A673 (cell line): ENCODE results near the gene GABRG3. TPM values are rescaled to one million over a fixed set of nuclear protein-coding genes. Genes with fewer than 3 reads are reported as not detected.

Source experiments
- BruUV-seq: library from RNA; stranded (reverse); fragments of 400-500 nt; replicated peaks from 2 replicates; lab custom pipeline; 2021; lab: Mats Ljungman, UMichigan
- CTCF ChIA-PET: fragments of 300-600 bp; sonication (Branson Sonifier 250); formaldehyde crosslinking; loops from one replicate; lab custom pipeline; 2022; ENCODE audit warnings: antibody characterized with exemption; lab: Charles Lee
- POLR2A ChIA-PET: fragments of 300-600 bp; sonication (Branson Sonifier 250); formaldehyde crosslinking; loops from one replicate; lab custom pipeline; 2022; ENCODE audit warnings: antibody characterized with exemption; ENCODE audit not compliant: low non-redundant PET; lab: Charles Lee
- DNase-seq: peaks from one replicate; pipeline ENCODE4 v3.0.0-alpha.2; 2015; ENCODE audit warnings: low spot score
- H3K27ac ChIP-seq: fragments of 200-600 bp; sonication (generic); 2 replicates; pipeline ENCODE4 v1.5.1; 2016; ENCODE audit warnings: mixed run types, low read depth, mild to moderate bottlenecking, mixed read lengths, antibody characterized with exemption, low read length; ENCODE audit not compliant: poor library complexity, severe bottlenecking
- H3K27me3 ChIP-seq: fragments of 200-600 bp; sonication (generic); replicated peaks from 2 replicates; pipeline ENCODE4 v1.6.1; 2017; ENCODE audit warnings: mixed run types, low read depth, mild to moderate bottlenecking, mixed read lengths, antibody characterized with exemption, low read length; ENCODE audit not compliant: insufficient read depth, poor library complexity
- H3K36me3 ChIP-seq: fragments of 200-600 bp; sonication (generic); 2 replicates; pipeline ENCODE4 v1.6.1; 2016; ENCODE audit warnings: mixed run types, mild to moderate bottlenecking, mixed read lengths, antibody characterized with exemption, low read length; ENCODE audit not compliant: insufficient read depth, poor library complexity, severe bottlenecking
- H3K4me1 ChIP-seq: fragments of 200-600 bp; sonication (generic); 2 replicates; pipeline ENCODE4 v1.6.1; 2017; ENCODE audit warnings: mixed run types, mild to moderate bottlenecking, mixed read lengths, antibody characterized with exemption, low read length; ENCODE audit not compliant: insufficient read depth, poor library complexity, severe bottlenecking
- H3K4me3 ChIP-seq: fragments of 200-600 bp; sonication (generic); 2 replicates; pipeline ENCODE4 v1.5.1; 2016; ENCODE audit warnings: low read depth, mixed run types, mild to moderate bottlenecking, mixed read lengths, low read length; ENCODE audit not compliant: poor library complexity, severe bottlenecking
- H3K9me3 ChIP-seq: fragments of 200-600 bp; sonication (generic); 2 replicates; pipeline ENCODE4 v1.6.1; 2016; ENCODE audit warnings: mixed run types, low read depth, mild to moderate bottlenecking, mixed read lengths, antibody characterized with exemption, low read length; ENCODE audit not compliant: poor library complexity, severe bottlenecking
- CTCF ChIP-seq: fragments of 300-800, 200-600 bp; sonication (generic); conservative IDR thresholded peaks from 2 replicates; pipeline ENCODE4 v1.5.1; 2017; ENCODE audit warnings: low read depth, mild to moderate bottlenecking, antibody characterized with exemption, low read length, moderate library complexity, mixed read lengths
- EZH2 ChIP-seq: fragments of 200-600 bp; sonication (generic); IDR thresholded peaks from 2 replicates; pipeline ENCODE4 v1.6.1; 2017; ENCODE audit warnings: borderline replicate concordance, low read depth, mild to moderate bottlenecking, mixed read lengths, antibody characterized with exemption, low read length; ENCODE audit not compliant: poor library complexity, severe bottlenecking
- intact Hi-C: fragments of 100-400 bp; cut with micrococcal nuclease; formaldehyde crosslinking; loops from one replicate; pipeline ENCODE4 v1.10.0; 2022; ENCODE audit not compliant: unreplicated experiment
- total RNA-seq: library from RNA; stranded (reverse); gene quantifications from 2 replicates; pipeline ENCODE4 v1.2.3, GENCODE V29; 2021

Gene GABRG3
- total RNA-seq, 1 experiment from 2014 or later: not detected

GRCh38 chr15:27175472-27176153 is 204.6 kb downstream of the GABRG3 start:
- TF ChIP-seq CTCF: no peak
- TF ChIP-seq EZH2: no peak
- Histone ChIP-seq H3K36me3 (no peaks in the 10 kb centered on the region), H3K4me3 (no peak overlapping the region), H3K27me3 (no peaks in the 10 kb centered on the region), H3K27ac (no peak overlapping the region), H3K9me3 (peaks cover 68% of the 10 kb centered on the region), H3K4me1 (no peaks in the 10 kb centered on the region)
- ChIA-PET POLR2A (no interaction called here), CTCF (no interaction called here)
- DNase-seq: no peak
- intact Hi-C loops: no loop called here
- BruUV-seq: no TSS peak

- Histone ChIP-seq H3K27ac (no peak overlapping the region), H3K36me3 (no peaks in the 10 kb centered on the region), H3K4me1 (no peaks in the 10 kb centered on the region), H3K4me3 (no peak overlapping the region), H3K27me3 (no peaks in the 10 kb centered on the region), H3K9me3 (peaks cover 69% of the 10 kb centered on the region)
- TF ChIP-seq CTCF: no peak
- no peak for TF ChIP-seq EZH2
- no peak for DNase-seq
- CTCF ChIA-PET: no interaction called here
- BruUV-seq: no TSS peak
- POLR2A ChIA-PET: no interaction called here
- intact Hi-C loops: no loop called here
These were observed 205.9 kb downstream of the GABRG3 start for GRCh38 chr15:27176785-27177406.

- Histone ChIP-seq H3K36me3 (no peaks in the 10 kb centered on the region), H3K9me3 (peaks cover 68% of the 10 kb centered on the region), H3K4me3 (no peak overlapping the region), H3K27ac (no peak overlapping the region), H3K27me3 (no peaks in the 10 kb centered on the region), H3K4me1 (no peaks in the 10 kb centered on the region)
- CTCF ChIA-PET: no interaction called here
- POLR2A ChIA-PET: no interaction called here
- no TSS peak for BruUV-seq
- DNase-seq: no peak
- TF ChIP-seq EZH2: no peak
- no peak for TF ChIP-seq CTCF
- intact Hi-C loops: no loop called here
These were observed 208.8 kb downstream of the GABRG3 start for GRCh38 chr15:27179789-27180188.
